HEK293 (cell line): Measurements from ENCODE around the gene NEURL4.

Experiments
- EGR2 ChIP-seq: fragments of 450-650 bp; formaldehyde crosslinking; IDR thresholded peaks from 2 replicates; pipeline ENCODE4 v1.5.1; 2016; ENCODE audit warnings: low read depth, missing biosample characterization, missing genetic modification characterization
- KLF1 ChIP-seq: fragments of 450-650 bp; formaldehyde crosslinking; IDR thresholded peaks from 2 replicates; pipeline ENCODE4 v1.5.1; 2016; ENCODE audit warnings: missing biosample characterization, missing genetic modification characterization
- KLF7 ChIP-seq: fragments of 450-650 bp; formaldehyde crosslinking; IDR thresholded peaks from 2 replicates; pipeline ENCODE4 v1.5.1; 2016; ENCODE audit warnings: missing biosample characterization, missing genetic modification characterization, borderline replicate concordance
- ZBTB1 ChIP-seq: fragments of 450-650 bp; formaldehyde crosslinking; IDR thresholded peaks from 2 replicates; pipeline ENCODE4 v1.5.1; 2016; ENCODE audit warnings: missing biosample characterization, missing genetic modification characterization
- ZBTB17 ChIP-seq: fragments of 450-650 bp; formaldehyde crosslinking; IDR thresholded peaks from 2 replicates; pipeline ENCODE4 v1.5.1; 2016; ENCODE audit warnings: missing biosample characterization, missing genetic modification characterization
- ZEB2 ChIP-seq: fragments of 450-650 bp; formaldehyde crosslinking; IDR thresholded peaks from 2 replicates; pipeline ENCODE4 v1.5.1; 2016; ENCODE audit warnings: missing biosample characterization, missing genetic modification characterization
- ZIC2 ChIP-seq: fragments of 450-650 bp; formaldehyde crosslinking; IDR thresholded peaks from 2 replicates; pipeline ENCODE4 v1.5.1; 2016; ENCODE audit warnings: missing biosample characterization, missing genetic modification characterization
- ZNF132 ChIP-seq: fragments of 450-650 bp; formaldehyde crosslinking; IDR thresholded peaks from 2 replicates; pipeline ENCODE4 v1.5.1; 2017; ENCODE audit warnings: missing biosample characterization, missing genetic modification characterization, borderline replicate concordance
- ZNF341 ChIP-seq: fragments of 450-650 bp; formaldehyde crosslinking; IDR thresholded peaks from 2 replicates; pipeline ENCODE4; 2016; ENCODE audit warnings: low read depth, missing biosample characterization, missing genetic modification characterization
- ZNF529 ChIP-seq: fragments of 450-650 bp; formaldehyde crosslinking; IDR thresholded peaks from 2 replicates; pipeline ENCODE4 v1.5.1; 2017; ENCODE audit warnings: missing genetic modification characterization, missing biosample characterization; ENCODE audit not compliant: insufficient replicate concordance
- ZNF549 ChIP-seq: fragments of 450-650 bp; IDR thresholded peaks from 2 replicates; pipeline ENCODE4 v1.5.1; 2018; ENCODE audit warnings: missing biosample characterization, missing genetic modification characterization, mild to moderate bottlenecking, inconsistent platforms, moderate library complexity
- ZNF558 ChIP-seq: fragments of 450-650 bp; formaldehyde crosslinking; IDR thresholded peaks from 2 replicates; pipeline ENCODE4 v1.5.1; 2016; ENCODE audit warnings: missing biosample characterization, missing genetic modification characterization
- ZNF610 ChIP-seq: fragments of 450-650 bp; formaldehyde crosslinking; IDR thresholded peaks from 2 replicates; pipeline ENCODE4 v1.5.1; 2016; ENCODE audit warnings: missing biosample characterization, missing genetic modification characterization, borderline replicate concordance
- ZNF621 ChIP-seq: fragments of 450-650 bp; formaldehyde crosslinking; IDR thresholded peaks from 2 replicates; pipeline ENCODE4 v1.5.1; 2017; ENCODE audit warnings: missing biosample characterization, missing genetic modification characterization
- ZNF792 ChIP-seq: fragments of 450-650 bp; formaldehyde crosslinking; IDR thresholded peaks from 2 replicates; pipeline ENCODE4 v1.5.1; 2016; ENCODE audit warnings: missing biosample characterization, missing genetic modification characterization
- ZSCAN23 ChIP-seq: fragments of 450-650 bp; formaldehyde crosslinking; IDR thresholded peaks from 2 replicates; pipeline ENCODE4 v1.5.1; 2016; ENCODE audit warnings: missing biosample characterization, missing genetic modification characterization
- TF ChIP-seq, protein P1 (sequence below): fragments of 450-650 bp; formaldehyde crosslinking; IDR thresholded peaks from 2 replicates; pipeline ENCODE4 v1.5.1; 2016; ENCODE audit warnings: missing biosample characterization, missing genetic modification characterization, low read depth
- TF ChIP-seq, protein P2 (sequence below): fragments of 450-650 bp; formaldehyde crosslinking; IDR thresholded peaks from 2 replicates; pipeline ENCODE4 v1.5.1; 2016; ENCODE audit warnings: missing biosample characterization, missing genetic modification characterization
- TF ChIP-seq, protein P3 (sequence below): fragments of 450-650 bp; formaldehyde crosslinking; IDR thresholded peaks from 2 replicates; pipeline ENCODE4 v1.5.1; 2016; ENCODE audit warnings: missing biosample characterization, missing genetic modification characterization
- TF ChIP-seq, protein P4 (sequence below): fragments of 450-650 bp; formaldehyde crosslinking; IDR thresholded peaks from 2 replicates; pipeline ENCODE4 v1.5.1; 2016; ENCODE audit warnings: missing biosample characterization, missing genetic modification characterization
- TF ChIP-seq, protein P5 (sequence below): fragments of 450-650 bp; formaldehyde crosslinking; optimal IDR thresholded peaks from 2 replicates; pipeline ENCODE3; 2016; ENCODE audit warnings: missing biosample characterization, mild to moderate bottlenecking, missing genetic modification characterization
- TF ChIP-seq, protein P6 (sequence below): fragments of 450-650 bp; formaldehyde crosslinking; IDR thresholded peaks from 2 replicates; pipeline ENCODE4 v1.5.1; 2017; ENCODE audit warnings: missing biosample characterization, missing genetic modification characterization

The NEURL4 gene

DNA sequence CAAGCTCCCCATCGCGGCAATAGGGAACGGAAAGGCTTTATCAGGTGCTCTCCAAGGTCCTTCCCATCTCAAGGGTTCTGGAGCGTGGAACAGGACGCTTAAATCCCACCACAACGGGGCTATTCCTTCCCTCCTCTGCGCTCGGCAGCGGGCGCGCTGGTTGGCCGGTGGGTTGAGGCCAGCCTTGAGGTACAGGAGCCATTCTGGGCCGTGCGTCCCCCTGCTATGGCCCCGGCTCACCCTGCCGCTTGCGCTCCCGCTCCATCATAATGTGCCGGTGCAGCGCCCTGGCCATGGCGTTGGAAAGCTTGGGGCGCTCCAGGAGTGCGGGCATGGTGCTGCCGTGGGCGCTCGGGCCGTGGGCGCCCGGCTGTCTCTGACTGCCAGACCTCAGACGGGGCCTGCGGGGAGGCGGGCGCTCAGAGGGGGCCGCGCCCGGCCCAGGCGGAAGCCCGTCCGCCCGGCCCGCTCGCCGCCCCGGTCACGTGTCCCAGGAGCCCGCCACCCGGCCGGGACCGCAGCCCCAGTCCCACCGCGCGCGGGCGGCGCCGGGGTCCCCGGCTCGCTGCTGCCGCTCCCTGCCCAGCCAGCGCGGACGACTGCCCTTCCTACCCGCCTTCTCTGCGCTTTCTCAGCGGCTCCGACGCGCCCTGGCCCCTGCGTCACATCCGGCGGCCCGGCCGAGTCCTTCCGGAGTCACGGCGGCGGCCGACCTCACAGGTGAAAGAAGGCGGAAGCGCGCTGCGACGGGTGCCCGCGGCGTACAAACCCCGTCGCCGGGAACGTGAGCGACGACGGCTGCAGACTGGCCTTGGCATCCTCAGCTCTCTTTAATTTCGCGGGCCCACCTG, 14.2 kb downstream of the NEURL4 start, which contains the start of gene GPS2 (continued):
- peak; percentile 37 for TF ChIP-seq ZNF341 (tag by site-specific recombination)
- TF ChIP-seq ZBTB17 (tag by site-specific recombination), result peak; percentile 46; the same call in 1 of the 2 replicates
- TF ChIP-seq EGR2, result peak; percentile 42
- TF ChIP-seq ZNF132 (tag by site-specific recombination), result no peak
- TF ChIP-seq ZEB2, result peak; percentile 93
- no peak for TF ChIP-seq ZNF621 (tag by site-specific recombination)
- TF ChIP-seq ZNF549 (tag by site-specific recombination), result no peak
- TF ChIP-seq, protein P1, sequence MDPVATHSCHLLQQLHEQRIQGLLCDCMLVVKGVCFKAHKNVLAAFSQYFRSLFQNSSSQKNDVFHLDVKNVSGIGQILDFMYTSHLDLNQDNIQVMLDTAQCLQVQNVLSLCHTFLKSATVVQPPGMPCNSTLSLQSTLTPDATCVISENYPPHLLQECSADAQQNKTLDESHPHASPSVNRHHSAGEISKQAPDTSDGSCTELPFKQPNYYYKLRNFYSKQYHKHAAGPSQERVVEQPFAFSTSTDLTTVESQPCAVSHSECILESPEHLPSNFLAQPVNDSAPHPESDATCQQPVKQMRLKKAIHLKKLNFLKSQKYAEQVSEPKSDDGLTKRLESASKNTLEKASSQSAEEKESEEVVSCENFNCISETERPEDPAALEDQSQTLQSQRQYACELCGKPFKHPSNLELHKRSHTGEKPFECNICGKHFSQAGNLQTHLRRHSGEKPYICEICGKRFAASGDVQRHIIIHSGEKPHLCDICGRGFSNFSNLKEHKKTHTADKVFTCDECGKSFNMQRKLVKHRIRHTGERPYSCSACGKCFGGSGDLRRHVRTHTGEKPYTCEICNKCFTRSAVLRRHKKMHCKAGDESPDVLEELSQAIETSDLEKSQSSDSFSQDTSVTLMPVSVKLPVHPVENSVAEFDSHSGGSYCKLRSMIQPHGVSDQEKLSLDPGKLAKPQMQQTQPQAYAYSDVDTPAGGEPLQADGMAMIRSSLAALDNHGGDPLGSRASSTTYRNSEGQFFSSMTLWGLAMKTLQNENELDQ (tag by site-specific recombination), result no peak
- TF ChIP-seq, protein P2, sequence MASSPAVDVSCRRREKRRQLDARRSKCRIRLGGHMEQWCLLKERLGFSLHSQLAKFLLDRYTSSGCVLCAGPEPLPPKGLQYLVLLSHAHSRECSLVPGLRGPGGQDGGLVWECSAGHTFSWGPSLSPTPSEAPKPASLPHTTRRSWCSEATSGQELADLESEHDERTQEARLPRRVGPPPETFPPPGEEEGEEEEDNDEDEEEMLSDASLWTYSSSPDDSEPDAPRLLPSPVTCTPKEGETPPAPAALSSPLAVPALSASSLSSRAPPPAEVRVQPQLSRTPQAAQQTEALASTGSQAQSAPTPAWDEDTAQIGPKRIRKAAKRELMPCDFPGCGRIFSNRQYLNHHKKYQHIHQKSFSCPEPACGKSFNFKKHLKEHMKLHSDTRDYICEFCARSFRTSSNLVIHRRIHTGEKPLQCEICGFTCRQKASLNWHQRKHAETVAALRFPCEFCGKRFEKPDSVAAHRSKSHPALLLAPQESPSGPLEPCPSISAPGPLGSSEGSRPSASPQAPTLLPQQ, result peak; percentile 60
- no peak for TF ChIP-seq ZNF558
- no peak for TF ChIP-seq ZNF792 (tag by site-specific recombination)
- TF ChIP-seq, protein P3, sequence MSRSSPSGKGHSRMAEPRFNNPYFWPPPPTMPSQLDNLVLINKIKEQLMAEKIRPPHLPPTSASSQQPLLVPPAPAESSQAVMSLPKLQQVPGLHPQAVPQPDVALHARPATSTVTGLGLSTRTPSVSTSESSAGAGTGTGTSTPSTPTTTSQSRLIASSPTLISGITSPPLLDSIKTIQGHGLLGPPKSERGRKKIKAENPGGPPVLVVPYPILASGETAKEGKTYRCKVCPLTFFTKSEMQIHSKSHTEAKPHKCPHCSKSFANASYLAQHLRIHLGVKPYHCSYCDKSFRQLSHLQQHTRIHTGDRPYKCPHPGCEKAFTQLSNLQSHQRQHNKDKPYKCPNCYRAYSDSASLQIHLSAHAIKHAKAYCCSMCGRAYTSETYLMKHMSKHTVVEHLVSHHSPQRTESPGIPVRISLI, result no peak
- TF ChIP-seq, protein P4, sequence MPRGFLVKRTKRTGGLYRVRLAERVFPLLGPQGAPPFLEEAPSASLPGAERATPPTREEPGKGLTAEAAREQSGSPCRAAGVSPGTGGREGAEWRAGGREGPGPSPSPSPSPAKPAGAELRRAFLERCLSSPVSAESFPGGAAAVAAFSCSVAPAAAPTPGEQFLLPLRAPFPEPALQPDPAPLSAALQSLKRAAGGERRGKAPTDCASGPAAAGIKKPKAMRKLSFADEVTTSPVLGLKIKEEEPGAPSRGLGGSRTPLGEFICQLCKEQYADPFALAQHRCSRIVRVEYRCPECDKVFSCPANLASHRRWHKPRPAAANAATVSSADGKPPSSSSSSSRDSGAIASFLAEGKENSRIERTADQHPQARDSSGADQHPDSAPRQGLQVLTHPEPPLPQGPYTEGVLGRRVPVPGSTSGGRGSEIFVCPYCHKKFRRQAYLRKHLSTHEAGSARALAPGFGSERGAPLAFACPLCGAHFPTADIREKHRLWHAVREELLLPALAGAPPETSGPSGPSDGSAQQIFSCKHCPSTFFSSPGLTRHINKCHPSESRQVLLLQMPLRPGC (tag by site-specific recombination), result peak; percentile 55; the same call in 1 of the 2 replicates
- no peak for TF ChIP-seq KLF7 (tag by site-specific recombination)
- TF ChIP-seq ZSCAN23 (tag by site-specific recombination), result no peak
- TF ChIP-seq ZNF529 (tag by site-specific recombination), result no peak
- TF ChIP-seq, protein P5, sequence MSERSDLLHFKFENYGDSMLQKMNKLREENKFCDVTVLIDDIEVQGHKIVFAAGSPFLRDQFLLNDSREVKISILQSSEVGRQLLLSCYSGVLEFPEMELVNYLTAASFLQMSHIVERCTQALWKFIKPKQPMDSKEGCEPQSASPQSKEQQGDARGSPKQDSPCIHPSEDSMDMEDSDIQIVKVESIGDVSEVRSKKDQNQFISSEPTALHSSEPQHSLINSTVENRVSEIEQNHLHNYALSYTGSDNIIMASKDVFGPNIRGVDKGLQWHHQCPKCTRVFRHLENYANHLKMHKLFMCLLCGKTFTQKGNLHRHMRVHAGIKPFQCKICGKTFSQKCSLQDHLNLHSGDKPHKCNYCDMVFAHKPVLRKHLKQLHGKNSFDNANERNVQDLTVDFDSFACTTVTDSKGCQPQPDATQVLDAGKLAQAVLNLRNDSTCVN (tag by site-specific recombination), result peak; percentile 97
- peak; percentile 41; the same call in 1 of the 2 replicates for TF ChIP-seq ZNF610 (tag by site-specific recombination)
- TF ChIP-seq ZBTB1 (tag by site-specific recombination), result no peak
- TF ChIP-seq, protein P6, sequence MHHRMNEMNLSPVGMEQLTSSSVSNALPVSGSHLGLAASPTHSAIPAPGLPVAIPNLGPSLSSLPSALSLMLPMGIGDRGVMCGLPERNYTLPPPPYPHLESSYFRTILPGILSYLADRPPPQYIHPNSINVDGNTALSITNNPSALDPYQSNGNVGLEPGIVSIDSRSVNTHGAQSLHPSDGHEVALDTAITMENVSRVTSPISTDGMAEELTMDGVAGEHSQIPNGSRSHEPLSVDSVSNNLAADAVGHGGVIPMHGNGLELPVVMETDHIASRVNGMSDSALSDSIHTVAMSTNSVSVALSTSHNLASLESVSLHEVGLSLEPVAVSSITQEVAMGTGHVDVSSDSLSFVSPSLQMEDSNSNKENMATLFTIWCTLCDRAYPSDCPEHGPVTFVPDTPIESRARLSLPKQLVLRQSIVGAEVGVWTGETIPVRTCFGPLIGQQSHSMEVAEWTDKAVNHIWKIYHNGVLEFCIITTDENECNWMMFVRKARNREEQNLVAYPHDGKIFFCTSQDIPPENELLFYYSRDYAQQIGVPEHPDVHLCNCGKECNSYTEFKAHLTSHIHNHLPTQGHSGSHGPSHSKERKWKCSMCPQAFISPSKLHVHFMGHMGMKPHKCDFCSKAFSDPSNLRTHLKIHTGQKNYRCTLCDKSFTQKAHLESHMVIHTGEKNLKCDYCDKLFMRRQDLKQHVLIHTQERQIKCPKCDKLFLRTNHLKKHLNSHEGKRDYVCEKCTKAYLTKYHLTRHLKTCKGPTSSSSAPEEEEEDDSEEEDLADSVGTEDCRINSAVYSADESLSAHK (tag by site-specific recombination), result no peak
- no peak for TF ChIP-seq KLF1
- TF ChIP-seq ZIC2, result no peak
